Upper lobe of left lung (tissue), 4 donors: ENCODE measurements around the gene B4GALNT3.

Experiments
- POLR2AphosphoS5 ChIP-seq, 2 donors: sonication (generic); formaldehyde crosslinking; IDR thresholded peaks; one replicate each; pipeline ENCODE4 v1.5.1; 2017; ENCODE audit warnings: antibody characterized with exemption in 2 of 2
- TF ChIP-seq, protein P1 (sequence below), 6 experiments: fragments of 450-650 bp in 4 of 6; fragments of 200-600 bp in 2 of 6; sonication (generic) in 2 of 6; IDR thresholded peaks; one replicate each; pipeline ENCODE4 v1.5.1; 2016 to 2019; ENCODE audit warnings: antibody characterized with exemption in 6 of 6

DNA sequence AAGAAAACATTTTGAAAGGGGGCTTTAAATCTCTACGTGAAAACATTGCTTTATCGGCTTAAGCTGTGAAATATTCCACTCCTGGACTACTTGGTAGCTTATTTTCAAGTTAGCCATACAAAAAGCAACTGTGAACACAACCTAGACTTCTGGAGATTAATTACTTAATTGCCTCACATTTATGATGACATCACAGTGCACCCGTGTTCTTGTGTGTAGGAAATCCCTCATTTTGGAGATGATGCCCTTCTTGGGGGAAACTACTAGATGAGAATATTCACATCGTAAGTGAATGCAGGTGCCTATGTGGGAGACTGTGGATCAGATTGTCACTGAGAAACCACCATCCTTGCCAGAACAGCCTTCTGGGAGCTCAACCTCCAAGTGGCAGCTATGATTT is 10.5 kb upstream of the B4GALNT3 start:
- TF ChIP-seq, protein P1, sequence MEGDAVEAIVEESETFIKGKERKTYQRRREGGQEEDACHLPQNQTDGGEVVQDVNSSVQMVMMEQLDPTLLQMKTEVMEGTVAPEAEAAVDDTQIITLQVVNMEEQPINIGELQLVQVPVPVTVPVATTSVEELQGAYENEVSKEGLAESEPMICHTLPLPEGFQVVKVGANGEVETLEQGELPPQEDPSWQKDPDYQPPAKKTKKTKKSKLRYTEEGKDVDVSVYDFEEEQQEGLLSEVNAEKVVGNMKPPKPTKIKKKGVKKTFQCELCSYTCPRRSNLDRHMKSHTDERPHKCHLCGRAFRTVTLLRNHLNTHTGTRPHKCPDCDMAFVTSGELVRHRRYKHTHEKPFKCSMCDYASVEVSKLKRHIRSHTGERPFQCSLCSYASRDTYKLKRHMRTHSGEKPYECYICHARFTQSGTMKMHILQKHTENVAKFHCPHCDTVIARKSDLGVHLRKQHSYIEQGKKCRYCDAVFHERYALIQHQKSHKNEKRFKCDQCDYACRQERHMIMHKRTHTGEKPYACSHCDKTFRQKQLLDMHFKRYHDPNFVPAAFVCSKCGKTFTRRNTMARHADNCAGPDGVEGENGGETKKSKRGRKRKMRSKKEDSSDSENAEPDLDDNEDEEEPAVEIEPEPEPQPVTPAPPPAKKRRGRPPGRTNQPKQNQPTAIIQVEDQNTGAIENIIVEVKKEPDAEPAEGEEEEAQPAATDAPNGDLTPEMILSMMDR (IDR thresholded peaks at IDR 0.05), result no peak
- no peak for TF ChIP-seq POLR2AphosphoS5 (IDR thresholded peaks at IDR 0.05)
